Measurements from ENCODE around the gene STX7.

DNA sequence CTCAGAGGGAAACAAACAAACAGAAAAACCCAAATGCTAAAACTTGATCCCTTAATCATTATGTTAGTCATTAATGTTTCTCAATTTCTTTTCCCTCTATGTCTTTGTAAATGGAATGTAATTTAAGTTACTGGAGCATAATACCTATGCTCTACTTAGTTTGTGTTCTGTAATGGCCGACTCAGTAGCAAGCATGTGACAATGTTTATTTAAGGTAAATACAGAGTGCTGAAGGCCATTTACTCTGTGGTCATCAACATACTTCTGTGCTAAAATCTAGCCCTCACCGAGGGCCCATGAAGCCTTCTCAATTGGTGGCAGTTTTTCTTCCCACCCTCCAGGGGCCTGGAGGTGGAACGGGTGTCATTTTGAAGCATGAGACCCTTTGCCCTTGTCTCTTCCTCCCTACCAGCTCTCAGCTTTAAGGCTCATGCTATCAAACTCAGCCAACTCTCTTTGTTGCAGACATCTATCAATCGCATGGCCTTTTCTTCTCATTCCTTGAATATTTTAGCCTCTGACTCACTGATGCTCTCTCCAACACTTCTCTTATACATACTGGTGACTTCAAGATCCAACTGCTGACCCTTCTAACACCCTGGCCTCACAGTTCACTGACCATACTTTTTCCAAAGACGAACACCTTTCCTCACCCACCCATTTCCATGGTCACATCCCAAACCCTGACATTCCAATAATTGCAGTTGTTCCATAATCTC, 48.2 kb downstream of the STX7 start:
- no peak for TF ChIP-seq POLR2A (IDR thresholded peaks at IDR 0.05; ENCODE audit: borderline replicate concordance, extremely low read depth, insufficient read depth, insufficient read length)
- TF ChIP-seq, protein P1, sequence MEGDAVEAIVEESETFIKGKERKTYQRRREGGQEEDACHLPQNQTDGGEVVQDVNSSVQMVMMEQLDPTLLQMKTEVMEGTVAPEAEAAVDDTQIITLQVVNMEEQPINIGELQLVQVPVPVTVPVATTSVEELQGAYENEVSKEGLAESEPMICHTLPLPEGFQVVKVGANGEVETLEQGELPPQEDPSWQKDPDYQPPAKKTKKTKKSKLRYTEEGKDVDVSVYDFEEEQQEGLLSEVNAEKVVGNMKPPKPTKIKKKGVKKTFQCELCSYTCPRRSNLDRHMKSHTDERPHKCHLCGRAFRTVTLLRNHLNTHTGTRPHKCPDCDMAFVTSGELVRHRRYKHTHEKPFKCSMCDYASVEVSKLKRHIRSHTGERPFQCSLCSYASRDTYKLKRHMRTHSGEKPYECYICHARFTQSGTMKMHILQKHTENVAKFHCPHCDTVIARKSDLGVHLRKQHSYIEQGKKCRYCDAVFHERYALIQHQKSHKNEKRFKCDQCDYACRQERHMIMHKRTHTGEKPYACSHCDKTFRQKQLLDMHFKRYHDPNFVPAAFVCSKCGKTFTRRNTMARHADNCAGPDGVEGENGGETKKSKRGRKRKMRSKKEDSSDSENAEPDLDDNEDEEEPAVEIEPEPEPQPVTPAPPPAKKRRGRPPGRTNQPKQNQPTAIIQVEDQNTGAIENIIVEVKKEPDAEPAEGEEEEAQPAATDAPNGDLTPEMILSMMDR (IDR thresholded peaks at IDR 0.05 in 2 of 3, conservative IDR thresholded peaks at IDR 0.05 in 1 of 3; ENCODE audit: borderline replicate concordance in 1 of 3, insufficient read depth in 1 of 3, low read depth in 2 of 3, low read length in 2 of 3), result no peak
- no peak for TF ChIP-seq ELF1 (IDR thresholded peaks at IDR 0.05; ENCODE audit: borderline replicate concordance, low read depth)
- no peak for TF ChIP-seq FOSL1 (IDR thresholded peaks at IDR 0.05; ENCODE audit: low read depth)
- TF ChIP-seq YY1 (IDR thresholded peaks at IDR 0.05; ENCODE audit: extremely low read depth, insufficient replicate concordance, low read depth, low read length), result no peak
- no peak for TF ChIP-seq POLR2AphosphoS5 (IDR thresholded peaks at IDR 0.05; ENCODE audit: low read depth, low read length)
- no peak for TF ChIP-seq RAD21 (IDR thresholded peaks at IDR 0.05; ENCODE audit: low read depth)
- TF ChIP-seq CEBPB (IDR thresholded peaks at IDR 0.05; ENCODE audit: low read depth), result no peak
- no peak for TF ChIP-seq ZNF274 (IDR thresholded peaks at IDR 0.05; ENCODE audit: low read depth, low read length)
- no peak for TF ChIP-seq EZH2 (IDR thresholded peaks at IDR 0.05)
